GM19468 (cell line): ENCODE results near the gene UBFD1.
"Not testable (repeated sequence)": the region's sequence is repeated elsewhere in the genome, so short reads cannot be mapped to it uniquely, and the experiment has no call there.

Experiments
- ATAC-seq: cut with Tn5 transposase; IDR thresholded peaks from one replicate; pipeline ENCODE4 v1.9.1; 2021; ENCODE audit warnings: mild to moderate bottlenecking, moderate library complexity, moderate number of reproducible peaks; ENCODE audit not compliant: unreplicated experiment; ENCODE audit errors: extremely low read depth

UBFD1 gene

GRCh38 chr16:23556881-23557778, at the start of gene UBFD1, which contains the start of gene EARS2:
TSS of gene UBFD1 (plus strand) at chr16:23557727. CDS start at chr16:23557743, 16 bp downstream.
TSS of gene EARS2 (minus strand) at chr16:23557350. CDS start at chr16:23557343, 7 bp downstream.
- ATAC-seq: peak; percentile 85

DNA sequence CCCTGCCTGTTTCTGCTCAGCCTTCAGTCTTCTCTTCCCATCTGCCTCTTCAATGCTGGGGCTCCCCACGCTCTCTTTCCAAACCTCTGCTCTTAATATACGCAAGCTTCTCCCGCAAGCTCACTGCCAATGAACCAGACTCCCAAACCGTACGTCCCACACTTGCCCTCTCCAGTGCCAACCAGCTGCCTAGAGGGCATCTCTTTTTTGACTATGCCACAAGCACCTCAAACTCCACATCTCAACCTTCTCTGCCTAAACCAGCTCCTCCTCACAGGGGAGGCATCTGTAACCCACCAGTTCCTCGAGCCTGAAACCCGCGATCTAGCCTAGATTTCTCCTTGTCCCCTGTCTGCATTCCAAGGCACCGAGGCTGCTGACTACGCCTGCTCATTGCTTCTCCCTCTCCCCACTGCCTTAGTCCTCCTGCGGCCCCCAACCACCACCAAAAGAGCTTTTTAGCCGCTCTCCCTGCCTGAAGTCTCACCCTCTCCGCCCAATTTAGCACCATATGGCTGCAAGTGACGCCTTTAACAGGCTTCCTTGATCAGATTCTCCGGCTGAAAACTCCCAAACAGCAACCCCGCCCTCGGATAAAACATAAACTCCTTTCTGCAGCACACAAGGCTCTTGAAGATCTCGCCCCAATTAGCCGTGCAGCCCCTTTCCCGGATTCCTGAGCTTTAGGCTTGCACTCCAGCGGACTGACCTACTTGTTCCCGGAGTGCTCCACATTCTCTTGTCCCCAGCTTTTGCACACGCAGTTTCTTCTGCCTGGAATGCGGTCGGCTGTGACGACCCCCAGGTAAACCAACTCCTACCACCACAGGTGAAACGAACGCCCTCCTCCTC, 48.7 kb upstream of the UBFD1 start:
- no peak for ATAC-seq

DNA sequence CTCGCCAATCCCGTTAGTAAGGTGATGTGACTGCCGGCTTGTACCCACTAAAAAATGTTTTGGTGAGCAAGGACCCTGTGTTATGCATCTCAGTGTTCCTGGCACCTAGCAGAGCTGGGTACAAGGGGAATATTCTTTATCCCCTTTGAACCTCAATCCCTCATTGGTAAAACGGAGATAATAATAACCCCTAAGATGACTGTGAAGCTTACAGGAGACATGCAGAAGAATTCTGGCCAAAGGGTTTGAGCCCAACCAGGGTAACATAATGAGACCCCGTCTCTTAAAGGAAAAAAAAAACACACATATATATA, 48.1 kb upstream of the UBFD1 start:
- ATAC-seq: no peak

DNA sequence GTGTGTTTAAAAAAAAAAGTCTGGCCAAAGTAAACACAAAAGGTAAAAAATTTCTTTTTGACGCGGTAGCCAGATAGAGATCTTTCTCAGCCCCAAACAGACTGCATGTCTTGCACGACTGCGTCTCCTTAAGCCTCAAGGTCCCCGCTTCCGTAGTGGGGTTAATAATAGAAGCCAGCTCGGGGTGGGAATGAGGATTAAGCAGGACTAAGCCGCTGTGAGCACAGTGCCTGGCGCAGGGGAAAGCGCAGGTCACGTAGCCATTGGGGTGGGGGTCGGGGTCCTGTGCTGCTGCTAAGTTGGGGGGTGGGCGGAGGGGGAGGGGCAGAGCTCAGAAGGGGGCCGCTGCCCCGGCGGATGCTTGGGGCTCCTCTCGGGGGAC, 47.8 kb upstream of the UBFD1 start:
- no peak for ATAC-seq

- ATAC-seq: peak; percentile 28
These were observed 47.2 kb upstream of the UBFD1 start, which contains the start of gene GGA2 for GRCh38 chr16:23510164-23510914. TSS of gene GGA2 (minus strand) at chr16:23510494. CDS start at chr16:23510411, 83 bp downstream.

- ATAC-seq: not testable (repeated sequence)
These were observed 46.6 kb upstream of the UBFD1 start for GRCh38 chr16:23510915-23511270.

GRCh38 chr16:23511731-23512130, 45.8 kb upstream of the UBFD1 start:
- ATAC-seq: no peak

- ATAC-seq: no peak
These were observed 45.3 kb upstream of the UBFD1 start for GRCh38 chr16:23512168-23512695.

GRCh38 chr16:23514381-23515152, 43.0 kb upstream of the UBFD1 start:
- ATAC-seq: no peak

- no peak for ATAC-seq
These were observed 41.6 kb upstream of the UBFD1 start for GRCh38 chr16:23515881-23516280.

DNA sequence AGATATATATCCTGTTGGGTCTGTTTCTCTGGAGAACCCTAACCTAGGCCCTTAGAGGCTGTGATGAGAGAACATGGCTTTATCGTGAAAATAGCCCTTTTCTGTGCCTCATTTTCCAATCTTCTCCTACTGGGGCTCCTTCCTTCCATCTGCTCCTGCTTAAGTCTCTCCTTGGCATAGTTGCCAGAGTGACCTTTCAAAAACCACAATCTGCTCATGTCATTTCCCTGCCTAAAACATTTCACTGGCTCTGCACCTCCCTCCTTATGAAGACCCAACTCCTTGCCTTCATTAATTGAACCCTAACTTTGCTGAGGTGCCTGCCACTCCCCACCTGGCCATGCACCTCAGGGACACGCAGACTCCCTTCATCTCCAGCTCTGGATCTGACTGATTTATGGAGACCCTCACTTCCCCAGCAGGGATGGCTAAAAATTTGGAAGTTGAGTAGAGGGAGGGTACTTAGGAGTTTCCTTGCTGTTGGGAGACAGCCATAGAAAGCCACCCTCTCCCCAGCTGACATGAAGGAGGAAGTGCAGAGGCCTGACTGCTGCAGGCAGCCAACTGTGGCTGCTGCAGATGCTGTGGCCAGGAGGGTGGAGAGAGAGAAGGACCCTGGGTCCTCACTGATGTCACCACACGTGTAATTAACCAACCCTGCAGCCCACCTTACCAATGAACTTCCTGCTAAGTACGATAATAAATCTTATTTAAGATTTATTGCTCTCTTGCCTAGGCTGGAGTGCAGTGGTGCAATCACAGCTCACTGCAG, 41.0 kb upstream of the UBFD1 start:
- ATAC-seq: no peak

DNA sequence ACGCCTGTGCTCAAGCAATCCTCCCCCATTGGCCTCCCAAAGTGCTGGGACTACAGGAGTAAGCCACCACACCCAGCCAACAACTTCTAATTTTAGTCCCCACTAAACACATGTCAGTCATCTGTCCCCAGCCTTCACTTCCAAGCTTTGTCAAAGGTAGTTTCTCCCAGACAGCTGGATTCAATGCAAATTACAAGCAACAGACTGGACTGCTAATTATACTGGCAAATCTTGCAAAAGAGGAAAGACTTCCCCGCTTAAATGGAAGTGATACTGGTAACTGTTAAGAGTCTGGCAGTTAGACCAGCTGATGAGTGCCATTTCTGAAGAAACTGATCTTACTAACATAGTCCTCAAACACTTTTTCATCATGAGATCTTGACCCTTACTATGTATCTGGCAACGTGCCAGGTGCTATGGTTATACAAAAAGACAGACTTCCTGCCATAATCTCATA, 39.1 kb upstream of the UBFD1 start:
- no peak for ATAC-seq

GRCh38 chr16:23519282-23519681, 38.2 kb upstream of the UBFD1 start:
- no peak for ATAC-seq

- ATAC-seq: no peak
These were observed 37.0 kb upstream of the UBFD1 start for GRCh38 chr16:23520500-23520899.

DNA sequence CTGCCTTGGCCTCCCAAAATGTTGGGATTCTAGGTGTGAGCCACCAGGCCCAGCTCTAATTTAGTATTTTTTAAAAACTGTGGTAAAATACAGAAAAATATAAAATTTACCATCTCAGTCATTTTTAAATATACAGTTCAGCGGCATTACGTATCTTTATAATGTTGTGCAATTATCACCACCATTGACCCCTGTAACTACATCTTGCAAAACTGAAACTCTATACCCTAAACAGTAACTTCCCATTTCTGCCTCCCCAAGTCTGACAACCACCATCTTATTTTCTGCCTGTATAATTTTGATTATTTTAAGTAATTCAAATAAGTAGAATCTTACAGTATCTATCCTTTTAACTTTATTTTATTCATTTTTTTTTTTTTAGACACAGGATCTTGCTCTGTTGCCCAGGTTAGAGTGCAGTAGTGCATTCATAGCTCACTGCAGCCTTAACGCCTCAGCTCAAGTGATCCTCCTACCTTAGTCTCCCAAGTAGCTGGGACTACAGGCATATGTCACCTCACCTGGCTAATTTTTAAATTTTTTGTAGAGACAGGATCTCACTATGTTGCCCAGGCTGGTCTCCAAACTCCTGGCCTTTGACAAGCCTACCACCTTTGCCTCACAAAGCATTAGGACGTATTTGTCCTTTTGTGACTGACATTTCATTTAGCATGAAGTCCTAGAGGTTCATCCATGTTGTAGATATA, 36.3 kb upstream of the UBFD1 start:
- ATAC-seq: no peak

- ATAC-seq: no peak
These were observed 35.6 kb upstream of the UBFD1 start for GRCh38 chr16:23521965-23522364.

GRCh38 chr16:23523321-23523720, 34.2 kb upstream of the UBFD1 start:
- ATAC-seq: no peak

- no peak for ATAC-seq
These were observed 33.6 kb upstream of the UBFD1 start for GRCh38 chr16:23523876-23524385.
